Measurements from ENCODE around the gene ASCC1. TPM values are rescaled to one million over a fixed set of nuclear protein-coding genes. Genes with fewer than 3 reads are reported as not detected.

ASCC1 gene
- total RNA-seq, 3 donors from 2014 or later = 33.8 to 37.0 (median 34.3) TPM

DNA sequence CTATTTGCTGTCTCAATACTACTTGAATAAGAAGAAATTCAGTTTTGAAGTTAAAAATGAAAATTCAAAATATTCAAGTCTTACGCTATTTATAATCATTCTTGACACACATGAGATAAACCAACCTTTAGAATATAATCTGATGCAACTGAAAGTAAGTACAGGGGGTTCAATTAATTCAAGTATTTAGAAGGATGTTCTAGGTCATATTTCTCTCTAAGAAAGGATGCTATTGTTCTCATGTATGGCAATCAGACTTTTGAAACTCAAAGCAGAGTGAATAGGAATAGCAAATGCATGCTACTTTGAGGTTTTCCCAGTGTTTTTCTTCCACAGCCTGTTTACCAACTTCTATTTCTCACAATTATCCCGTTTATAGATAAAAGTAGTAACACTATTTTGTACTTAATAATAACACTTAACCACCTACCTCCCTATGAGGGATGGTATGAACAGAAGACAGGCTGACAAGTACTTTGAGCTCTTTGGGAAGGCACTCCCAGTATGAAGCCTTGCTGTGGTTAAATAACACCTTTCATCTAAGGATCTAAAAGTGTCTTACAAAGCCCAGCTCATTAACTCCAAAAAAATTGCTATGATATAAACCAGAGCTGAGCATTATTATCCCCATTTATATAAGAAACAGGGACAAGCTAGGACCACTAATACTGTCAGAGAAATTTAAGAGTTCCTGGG is 109.8 kb downstream of the ASCC1 start:
- ATAC-seq (no peak), DNase-seq (no peak)
- H3K27me3 Mint-ChIP-seq (ENCODE audit: low read depth) = no peaks in the 10 kb centered on the region
- peak overlapping the region; percentile 66 for H3K4me3 Mint-ChIP-seq
- H3K4me1 Mint-ChIP-seq (ENCODE audit: low read depth) = peaks cover 85% of the 10 kb centered on the region
- H3K9me3 Mint-ChIP-seq = no peaks in the 10 kb centered on the region
- H3K36me3 Mint-ChIP-seq (ENCODE audit: insufficient read depth) = peaks cover 17% of the 10 kb centered on the region

- DNase-seq = no peak
- ATAC-seq = no peak
- Mint-ChIP-seq H3K27me3 (ENCODE audit: low read depth) (no peaks in the 10 kb centered on the region), H3K9me3 (no peaks in the 10 kb centered on the region), H3K36me3 (ENCODE audit: insufficient read depth) (peaks cover 20% of the 10 kb centered on the region), H3K4me3 (no peak overlapping the region), H3K4me1 (ENCODE audit: low read depth) (peaks cover 91% of the 10 kb centered on the region)
Observed at GRCh38 chr10:72105710-72106109, 110.4 kb downstream of the ASCC1 start.

GRCh38 chr10:72105098-72105475 is 111.0 kb downstream of the ASCC1 start:
- H3K9me3 Mint-ChIP-seq = no peaks in the 10 kb centered on the region
- H3K27me3 Mint-ChIP-seq (ENCODE audit: low read depth) = no peaks in the 10 kb centered on the region
- no peak for ATAC-seq
- peaks cover 21% of the 10 kb centered on the region for H3K36me3 Mint-ChIP-seq (ENCODE audit: insufficient read depth)
- H3K4me3 Mint-ChIP-seq = no peak overlapping the region
- H3K4me1 Mint-ChIP-seq (ENCODE audit: low read depth) = peaks cover 88% of the 10 kb centered on the region
- DNase-seq = no peak

DNA sequence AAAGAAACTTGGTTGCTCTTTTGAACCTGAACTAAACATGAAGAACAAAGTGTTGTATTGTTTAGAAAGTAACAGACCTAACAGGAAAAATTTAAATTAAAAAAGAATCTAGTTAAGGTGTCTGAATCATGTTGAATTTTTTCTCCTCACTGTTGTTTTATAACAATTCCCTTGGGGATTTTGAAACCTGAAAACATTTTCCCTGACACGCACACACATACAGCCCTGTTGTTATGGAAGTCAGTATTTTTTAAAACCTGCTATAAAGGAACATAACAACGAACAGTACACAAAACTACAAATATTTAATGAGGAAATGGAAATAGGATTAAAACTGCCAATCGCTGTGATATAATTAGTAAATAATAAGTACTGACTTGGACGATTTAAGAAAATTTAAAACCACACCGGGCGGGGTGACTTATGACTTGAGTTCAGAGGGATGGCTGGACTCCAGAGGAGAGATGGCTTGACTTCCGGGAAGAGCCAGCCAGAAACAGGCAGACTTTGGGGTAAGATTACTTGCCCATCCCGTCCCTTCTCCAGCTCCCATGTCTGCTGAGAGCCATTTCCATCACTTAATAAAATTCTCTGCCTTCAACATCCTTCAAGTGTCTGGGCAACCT is 111.5 kb downstream of the ASCC1 start:
- no peaks in the 10 kb centered on the region for H3K9me3 Mint-ChIP-seq
- H3K36me3 Mint-ChIP-seq (ENCODE audit: insufficient read depth) = peaks cover 23% of the 10 kb centered on the region
- peaks cover 83% of the 10 kb centered on the region for H3K4me1 Mint-ChIP-seq (ENCODE audit: low read depth)

DNA sequence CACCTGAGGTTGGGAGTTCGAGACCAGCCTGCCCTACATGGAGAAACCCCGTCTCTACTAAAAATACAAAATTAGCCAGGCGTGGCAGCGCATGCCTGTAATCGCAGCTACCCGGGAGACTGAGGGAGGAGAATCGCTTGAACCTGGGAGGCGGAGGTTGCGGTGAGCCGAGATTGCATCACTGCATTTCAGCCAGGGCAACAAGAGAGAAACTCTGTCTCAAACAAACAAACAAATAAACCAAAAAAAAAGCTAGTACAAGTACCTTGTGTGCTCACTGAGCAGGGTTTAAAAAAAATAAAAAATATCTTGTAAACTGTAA is 116.5 kb downstream of the ASCC1 start:
- DNase-seq = no peak
- Mint-ChIP-seq H3K4me1 (ENCODE audit: low read depth) (peaks cover 60% of the 10 kb centered on the region), H3K27me3 (ENCODE audit: low read depth) (no peaks in the 10 kb centered on the region), H3K9me3 (no peaks in the 10 kb centered on the region), H3K4me3 (no peak overlapping the region), H3K36me3 (ENCODE audit: insufficient read depth) (peaks cover 44% of the 10 kb centered on the region)
- no peak for ATAC-seq

More for the DNA sequence above, 111.5 kb downstream of the ASCC1 start:
- DNase-seq (no peak), ATAC-seq (no peak)
- no peak overlapping the region for H3K4me3 Mint-ChIP-seq
- no peaks in the 10 kb centered on the region for H3K27me3 Mint-ChIP-seq (ENCODE audit: low read depth)

DNA sequence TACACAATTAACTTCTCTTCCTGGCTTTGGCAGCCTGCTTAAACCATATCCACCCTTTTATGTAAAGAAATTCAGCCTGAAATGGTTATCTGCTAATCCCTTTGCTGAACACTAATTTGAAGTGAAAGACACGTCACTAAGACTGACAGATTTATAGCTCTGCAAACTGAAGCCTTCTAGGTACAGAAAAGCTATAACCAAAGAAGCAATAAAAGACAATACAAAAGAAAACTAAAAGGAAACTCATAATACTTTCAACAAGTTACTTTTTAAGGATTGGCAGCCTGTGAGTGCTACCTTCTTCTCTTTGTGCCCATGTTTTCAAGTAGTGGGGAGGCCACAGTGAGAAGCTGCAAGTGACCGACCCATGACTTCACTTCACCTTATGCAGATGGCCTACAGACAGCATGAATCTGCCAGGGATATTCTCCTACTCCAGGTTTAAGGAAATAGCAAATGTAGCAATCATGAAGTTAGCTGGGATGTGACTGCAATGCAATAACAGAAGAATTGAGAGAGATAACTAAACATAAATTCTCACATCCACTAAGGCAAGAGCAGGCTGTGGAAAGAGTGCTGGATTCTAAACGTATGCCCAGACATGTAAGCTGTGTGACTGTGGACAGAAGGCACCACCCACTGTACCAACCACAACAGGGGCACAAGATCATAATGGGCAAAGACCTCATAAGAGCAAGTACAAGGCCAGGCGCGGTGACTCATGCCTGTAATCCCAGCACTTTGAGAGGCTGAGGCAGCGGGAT is 117.1 kb downstream of the ASCC1 start:
- no peak for ATAC-seq
- peaks cover 58% of the 10 kb centered on the region for H3K4me1 Mint-ChIP-seq (ENCODE audit: low read depth)
- H3K27me3 Mint-ChIP-seq (ENCODE audit: low read depth) = no peaks in the 10 kb centered on the region
- H3K9me3 Mint-ChIP-seq = no peaks in the 10 kb centered on the region
- H3K4me3 Mint-ChIP-seq = no peak overlapping the region
- no peak for DNase-seq
- peaks cover 44% of the 10 kb centered on the region for H3K36me3 Mint-ChIP-seq (ENCODE audit: insufficient read depth)

DNA sequence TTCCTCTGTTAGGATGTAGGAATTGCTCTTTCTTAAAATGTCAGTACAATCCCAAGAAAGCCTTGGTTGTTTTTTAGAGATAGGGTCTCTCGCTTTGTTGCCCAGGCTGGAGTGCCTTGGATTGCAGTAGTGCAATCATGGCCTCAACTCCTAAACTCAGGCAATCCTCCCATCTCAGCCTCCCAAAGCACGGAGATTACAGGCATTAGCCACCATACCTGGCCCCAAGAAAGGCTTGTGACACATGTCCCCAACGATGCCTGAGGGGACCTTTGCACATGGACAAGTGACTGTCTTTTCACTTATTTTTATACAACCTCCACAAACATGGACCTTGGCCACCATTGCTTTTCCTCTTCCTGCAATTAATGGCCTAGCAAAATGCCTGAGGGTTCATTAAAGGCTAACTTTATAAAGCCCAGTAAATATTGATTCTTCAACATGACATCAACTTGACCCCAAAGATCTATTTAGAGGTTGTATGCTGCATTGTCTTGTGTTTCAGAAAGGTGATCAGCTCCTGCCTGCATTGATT is 117.7 kb downstream of the ASCC1 start:
- peaks cover 40% of the 10 kb centered on the region for H3K36me3 Mint-ChIP-seq (ENCODE audit: insufficient read depth)

GRCh38 chr10:72097448-72098300 is 118.4 kb downstream of the ASCC1 start:
- Mint-ChIP-seq H3K4me1 (ENCODE audit: low read depth) (peaks cover 51% of the 10 kb centered on the region), H3K36me3 (ENCODE audit: insufficient read depth) (peaks cover 40% of the 10 kb centered on the region), H3K27me3 (ENCODE audit: low read depth) (no peaks in the 10 kb centered on the region), H3K4me3 (no peak overlapping the region), H3K9me3 (no peaks in the 10 kb centered on the region)
- DNase-seq (no peak), ATAC-seq (peak; percentile 61 to 71)

More for the DNA sequence above, 117.7 kb downstream of the ASCC1 start:
- ATAC-seq (no peak), DNase-seq (no peak)
- no peaks in the 10 kb centered on the region for H3K9me3 Mint-ChIP-seq
- H3K4me1 Mint-ChIP-seq (ENCODE audit: low read depth) = peaks cover 52% of the 10 kb centered on the region
- no peaks in the 10 kb centered on the region for H3K27me3 Mint-ChIP-seq (ENCODE audit: low read depth)
- no peak overlapping the region for H3K4me3 Mint-ChIP-seq

DNA sequence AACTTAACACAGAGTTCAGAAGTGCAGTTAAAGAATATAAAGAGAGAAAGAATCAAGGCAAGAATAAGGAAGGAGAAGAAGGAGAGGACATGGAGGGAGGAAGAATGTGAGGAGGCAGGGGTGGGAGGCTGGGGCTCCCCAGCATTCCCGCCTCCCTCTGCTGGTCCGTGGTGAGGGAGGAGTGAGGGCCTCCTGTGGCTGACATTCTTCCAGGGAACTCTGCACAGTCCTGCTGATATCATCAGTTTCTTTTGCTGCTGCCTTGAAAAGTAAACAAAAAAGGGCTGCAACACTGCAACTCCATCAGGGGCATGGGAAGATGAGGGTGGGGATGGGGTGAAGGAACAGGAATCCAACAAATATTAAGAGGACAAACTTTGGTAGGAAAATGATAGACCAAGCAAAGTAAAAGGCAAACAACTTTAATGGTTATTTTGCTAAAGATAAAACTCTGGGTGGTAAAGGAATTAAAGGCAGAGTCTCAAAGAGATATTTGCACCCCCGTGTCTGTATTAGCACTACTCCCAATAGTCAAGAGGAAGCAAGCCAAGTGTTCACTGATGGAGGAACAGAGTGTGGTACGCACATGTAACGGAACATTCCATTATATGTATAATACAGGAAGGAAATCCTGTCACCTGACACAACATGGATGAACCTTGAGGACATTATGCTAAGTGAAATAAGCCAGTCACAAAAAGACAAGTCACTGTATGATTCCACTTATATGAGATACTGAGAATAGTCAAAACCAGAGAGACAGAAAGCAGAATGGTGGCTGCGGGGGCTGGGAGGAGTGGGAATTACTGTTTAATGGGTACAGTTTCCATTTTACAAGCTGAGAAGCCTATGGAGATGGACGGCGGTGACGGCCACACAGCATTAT is 119.7 kb downstream of the ASCC1 start:
- Mint-ChIP-seq H3K4me3 (no peak overlapping the region), H3K9me3 (no peaks in the 10 kb centered on the region), H3K4me1 (ENCODE audit: low read depth) (peaks cover 41% of the 10 kb centered on the region), H3K36me3 (ENCODE audit: insufficient read depth) (peaks cover 28% of the 10 kb centered on the region), H3K27me3 (ENCODE audit: low read depth) (no peaks in the 10 kb centered on the region)
- ATAC-seq = peak; percentile 29 to 35
- DNase-seq = no peak

GRCh38 chr10:72095195-72095594 is 120.9 kb downstream of the ASCC1 start:
- ATAC-seq (peak; percentile 39 to 46), DNase-seq (no peak)
- Mint-ChIP-seq H3K27me3 (ENCODE audit: low read depth) (no peaks in the 10 kb centered on the region), H3K4me3 (no peak overlapping the region), H3K4me1 (ENCODE audit: low read depth) (peaks cover 36% of the 10 kb centered on the region), H3K9me3 (no peaks in the 10 kb centered on the region), H3K36me3 (ENCODE audit: insufficient read depth) (peaks cover 23% of the 10 kb centered on the region)

GRCh38 chr10:72094574-72094973 is 121.5 kb downstream of the ASCC1 start:
- Mint-ChIP-seq H3K9me3 (no peaks in the 10 kb centered on the region), H3K4me3 (no peak overlapping the region), H3K27me3 (ENCODE audit: low read depth) (no peaks in the 10 kb centered on the region), H3K36me3 (ENCODE audit: insufficient read depth) (peaks cover 22% of the 10 kb centered on the region), H3K4me1 (ENCODE audit: low read depth) (peaks cover 42% of the 10 kb centered on the region)
- ATAC-seq = no peak
- DNase-seq = no peak

GRCh38 chr10:72093450-72093849 is 122.6 kb downstream of the ASCC1 start:
- DNase-seq (no peak), ATAC-seq (no peak)
- Mint-ChIP-seq H3K4me1 (ENCODE audit: low read depth) (peaks cover 52% of the 10 kb centered on the region), H3K36me3 (ENCODE audit: insufficient read depth) (peaks cover 15% of the 10 kb centered on the region), H3K4me3 (no peak overlapping the region), H3K9me3 (no peaks in the 10 kb centered on the region), H3K27me3 (ENCODE audit: low read depth) (no peaks in the 10 kb centered on the region)

DNA sequence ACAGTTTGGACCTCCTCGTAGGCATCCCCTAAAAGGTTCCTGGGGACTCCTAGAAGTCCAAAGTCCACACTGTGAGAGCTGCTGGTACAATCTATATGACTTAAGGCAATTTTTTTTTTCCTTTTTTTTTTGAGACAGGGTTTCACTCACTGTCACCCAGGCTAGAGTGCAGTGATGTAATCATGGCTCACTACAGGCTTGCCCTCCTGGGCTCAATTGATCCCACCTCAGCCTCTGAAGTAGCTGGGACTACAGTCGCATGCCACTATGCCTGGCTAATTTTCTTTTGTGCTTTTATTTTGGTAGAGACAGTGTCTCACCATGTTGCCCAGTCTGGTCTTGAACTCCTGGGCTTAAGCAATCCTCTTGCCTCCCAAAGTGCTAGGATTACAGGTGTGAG is 123.1 kb downstream of the ASCC1 start:
- Mint-ChIP-seq H3K4me3 (no peak overlapping the region), H3K4me1 (ENCODE audit: low read depth) (peaks cover 54% of the 10 kb centered on the region), H3K9me3 (no peaks in the 10 kb centered on the region), H3K36me3 (ENCODE audit: insufficient read depth) (peaks cover 15% of the 10 kb centered on the region), H3K27me3 (ENCODE audit: low read depth) (no peaks in the 10 kb centered on the region)
- ATAC-seq (no peak), DNase-seq (no peak)
